ENCODE measurements around the gene CPEB1. TPM values are rescaled to one million over a fixed set of nuclear protein-coding genes. Genes with fewer than 3 reads are reported as not detected.

Gene CPEB1
- total RNA-seq, 1 donor from 2014 or later = 1.1 TPM

DNA sequence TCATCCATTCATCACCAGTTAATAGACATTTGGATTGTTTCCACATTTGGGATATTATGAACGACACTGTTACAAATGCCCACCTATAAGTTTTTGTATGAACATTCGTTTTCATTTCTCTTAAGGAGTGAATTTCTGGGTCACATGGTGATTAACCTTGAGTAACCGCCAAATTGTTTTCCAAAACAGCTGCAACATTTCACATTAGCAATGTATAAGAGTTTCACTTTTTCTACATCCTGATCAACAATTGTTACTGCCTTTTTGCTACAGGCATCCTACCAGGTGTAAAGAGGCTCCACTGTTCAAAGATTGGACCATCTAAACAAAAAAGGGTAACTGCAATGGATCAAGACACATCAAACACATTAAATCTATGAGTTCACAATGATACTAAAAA lies 52.0 kb downstream of the CPEB1 start:
- DNase-seq = no peak

DNA sequence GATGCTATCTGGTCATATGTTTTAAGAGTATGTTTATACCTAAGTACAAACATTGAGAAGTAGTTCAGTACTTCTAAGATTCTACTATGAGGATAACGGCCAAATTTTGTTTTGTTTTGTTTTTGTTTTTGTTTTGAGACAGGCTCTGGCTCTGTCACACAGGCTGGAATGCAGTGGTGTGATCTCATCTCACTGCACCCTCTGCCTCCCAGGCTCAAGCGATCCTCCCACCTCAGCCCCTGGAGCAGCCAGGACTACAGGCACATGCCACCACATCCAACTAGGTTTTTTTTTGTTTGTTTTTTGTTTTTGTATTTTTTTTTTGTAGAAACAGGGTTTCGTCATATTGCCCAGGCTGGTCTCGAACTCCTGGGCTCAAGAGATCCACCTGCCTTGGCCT lies 59.4 kb downstream of the CPEB1 start:
- DNase-seq = no peak

DNA sequence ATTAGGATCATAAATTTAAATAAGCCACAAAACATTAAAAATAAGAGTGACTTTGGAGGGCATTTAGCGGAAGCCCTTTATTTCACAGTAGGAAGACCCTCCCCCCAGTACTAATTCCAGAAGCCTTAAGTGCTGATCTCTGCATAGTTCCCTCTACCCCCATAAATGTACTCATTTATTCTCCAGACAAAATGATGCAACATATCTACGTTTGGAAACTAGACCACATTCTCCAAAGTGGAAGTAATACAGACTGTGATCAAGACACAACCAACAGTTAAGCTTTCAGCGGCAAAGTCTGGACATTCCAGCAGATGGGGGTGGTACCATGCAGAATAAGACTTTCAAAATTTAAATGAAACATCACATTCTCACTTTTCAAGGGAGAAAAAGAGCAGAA lies 62.1 kb downstream of the CPEB1 start:
- DNase-seq = no peak

DNA sequence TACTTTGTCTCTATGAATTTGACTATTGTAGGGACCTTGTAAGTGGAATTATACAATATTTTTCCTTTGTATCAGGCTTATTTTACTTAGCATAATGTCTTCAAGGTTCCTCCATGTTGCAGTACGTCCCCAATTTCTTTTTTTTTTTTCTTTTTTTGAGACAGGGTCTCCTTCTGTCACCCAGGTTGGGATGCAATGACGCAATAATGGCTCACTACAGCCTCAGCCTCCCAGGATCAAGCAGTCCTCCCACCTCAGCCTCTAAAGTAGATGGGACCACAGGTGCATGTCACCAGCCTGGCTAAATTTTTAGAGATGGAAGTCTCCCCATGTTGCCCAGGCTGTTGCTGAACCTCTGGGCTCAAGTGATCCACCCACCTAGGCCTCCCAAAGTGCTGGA lies 66.5 kb downstream of the CPEB1 start:
- no peak for DNase-seq

DNA sequence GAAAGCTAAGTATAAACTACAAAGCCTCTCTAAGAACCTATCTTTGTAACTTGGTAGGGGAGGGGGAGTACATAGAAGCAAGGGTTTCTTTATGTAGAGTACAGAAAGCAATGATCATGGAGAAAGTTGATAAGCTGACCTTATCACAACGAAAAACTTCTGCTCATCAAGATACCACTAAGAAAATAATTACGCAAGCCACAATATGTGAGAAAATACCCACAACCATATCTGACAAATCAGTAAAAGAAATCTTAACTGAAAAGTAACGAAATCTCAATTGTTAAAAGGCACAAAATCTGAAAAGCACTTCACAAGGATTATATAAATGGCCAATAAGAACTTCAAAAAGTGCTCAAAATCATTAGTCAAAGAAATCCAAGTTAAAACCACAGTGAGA lies 71.8 kb downstream of the CPEB1 start:
- DNase-seq = no peak

DNA sequence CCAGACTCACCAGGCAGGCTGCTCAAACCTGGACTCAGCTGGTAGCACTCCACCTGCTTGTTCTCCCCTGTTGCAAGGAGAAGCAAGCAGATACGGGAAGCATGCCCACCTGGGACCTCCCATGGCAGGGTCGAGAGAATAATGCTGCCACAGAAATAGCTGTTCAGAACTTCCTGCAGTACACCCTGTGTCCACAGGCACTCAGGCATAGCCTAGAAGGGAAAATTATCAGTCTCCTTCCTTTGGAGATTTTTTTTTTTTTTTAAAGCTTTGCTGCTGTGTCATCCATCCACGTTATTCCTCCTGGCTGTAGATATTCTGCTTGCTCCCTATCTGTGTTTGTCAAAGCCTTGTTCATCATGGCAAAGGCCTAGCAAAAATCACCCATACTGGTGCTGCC lies 74.2 kb downstream of the CPEB1 start:
- no peak for DNase-seq

DNA sequence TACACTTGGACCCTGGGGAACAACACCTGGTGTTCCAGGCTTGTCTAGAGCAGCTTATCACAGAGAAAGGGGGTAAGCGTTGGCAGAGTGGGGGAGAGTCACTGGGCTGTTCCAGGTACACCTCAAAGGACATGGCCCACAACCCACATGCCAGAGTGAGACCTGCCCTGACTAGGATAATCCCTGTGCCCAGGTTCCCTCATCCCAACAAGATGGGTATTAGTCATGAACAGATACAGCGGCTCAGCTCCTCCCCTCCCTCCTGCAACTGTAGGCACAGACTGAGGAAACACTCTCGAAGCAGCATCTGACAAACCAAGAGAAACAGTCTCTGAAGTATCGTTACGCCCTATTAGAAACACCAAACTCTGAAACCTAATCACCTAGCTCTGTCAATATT lies 74.9 kb downstream of the CPEB1 start:
- DNase-seq = no peak

DNA sequence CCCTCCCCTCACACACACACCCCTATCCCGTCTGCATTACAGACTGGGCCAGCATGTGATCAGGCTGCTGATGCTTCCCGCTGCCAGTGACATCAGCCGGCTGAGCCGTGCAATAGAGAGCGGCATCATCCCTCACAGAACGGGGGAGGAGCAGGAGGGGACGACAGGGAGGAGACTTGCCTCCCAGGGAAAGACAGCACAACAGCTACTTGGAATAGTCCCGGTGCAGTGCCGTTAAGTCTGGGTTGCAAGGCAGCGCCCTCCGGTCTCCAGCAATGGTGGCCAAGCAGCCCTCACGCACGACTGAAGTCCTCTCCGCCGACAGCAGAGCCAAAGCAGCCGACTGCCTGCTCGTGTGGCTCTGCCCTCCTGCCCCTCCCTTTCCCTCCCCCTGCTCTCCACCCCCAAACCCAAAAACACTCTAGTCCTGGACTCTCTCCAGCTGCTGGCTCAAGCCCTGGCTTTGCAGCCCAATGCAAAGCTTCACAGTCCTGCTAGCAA lies 75.4 kb downstream of the CPEB1 start:
- peak; percentile 83 for DNase-seq

DNA sequence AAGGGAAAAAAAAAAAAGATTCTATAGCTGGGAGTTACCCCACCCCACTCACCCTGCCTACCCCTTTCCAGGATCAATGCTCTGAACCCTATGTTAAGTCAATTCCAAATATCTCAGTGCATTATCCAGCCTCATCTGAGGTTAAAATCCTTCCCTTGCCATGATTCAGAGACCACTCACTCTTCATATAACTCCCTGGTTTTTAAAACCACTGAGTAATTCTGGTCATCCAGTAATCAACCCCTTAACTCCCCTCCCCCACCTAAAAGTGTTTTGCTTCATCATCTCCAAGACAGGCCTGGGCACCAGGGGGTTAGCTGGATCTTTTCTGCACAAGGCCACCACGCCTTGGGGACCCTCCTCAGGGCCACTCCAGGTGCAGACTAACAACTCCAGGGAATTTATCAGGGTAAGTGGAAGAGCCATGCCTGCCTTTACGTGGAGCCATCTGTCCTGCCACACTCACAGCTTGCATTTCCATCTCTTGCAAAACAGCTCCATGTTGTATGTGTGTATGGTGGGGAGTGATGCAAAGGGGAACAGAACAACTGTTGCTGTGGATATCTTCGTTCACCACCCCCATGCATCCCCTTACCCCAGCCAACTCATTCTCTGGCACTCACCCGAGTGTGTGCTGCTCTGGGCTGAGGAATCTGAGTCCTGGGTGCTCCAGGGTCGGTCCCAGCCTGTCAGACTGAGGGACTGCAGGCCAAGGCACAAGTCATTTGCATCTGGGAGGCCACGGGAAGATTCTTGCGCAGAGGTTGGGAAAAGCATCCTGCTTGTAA lies 76.2 kb downstream of the CPEB1 start:
- DNase-seq = no peak

DNA sequence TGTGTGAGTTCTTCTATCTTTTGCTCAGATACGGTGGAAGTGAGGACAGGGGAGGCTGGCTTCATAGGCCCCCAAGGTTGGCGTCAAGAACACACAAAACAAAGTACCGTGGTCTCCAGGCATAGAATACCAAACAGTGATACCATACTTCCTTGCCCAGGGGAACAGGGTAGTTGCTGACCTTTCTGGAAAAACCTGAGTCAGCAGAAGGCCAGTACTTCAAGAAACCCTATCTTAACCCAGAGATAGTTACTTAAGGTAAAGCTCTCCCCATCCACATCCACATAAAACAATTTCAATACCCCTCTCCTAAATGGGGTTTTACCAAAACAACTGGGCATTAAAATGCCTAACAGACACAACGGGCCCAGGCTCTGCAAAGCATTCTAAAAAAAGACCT lies 77.3 kb downstream of the CPEB1 start:
- DNase-seq = no peak

DNA sequence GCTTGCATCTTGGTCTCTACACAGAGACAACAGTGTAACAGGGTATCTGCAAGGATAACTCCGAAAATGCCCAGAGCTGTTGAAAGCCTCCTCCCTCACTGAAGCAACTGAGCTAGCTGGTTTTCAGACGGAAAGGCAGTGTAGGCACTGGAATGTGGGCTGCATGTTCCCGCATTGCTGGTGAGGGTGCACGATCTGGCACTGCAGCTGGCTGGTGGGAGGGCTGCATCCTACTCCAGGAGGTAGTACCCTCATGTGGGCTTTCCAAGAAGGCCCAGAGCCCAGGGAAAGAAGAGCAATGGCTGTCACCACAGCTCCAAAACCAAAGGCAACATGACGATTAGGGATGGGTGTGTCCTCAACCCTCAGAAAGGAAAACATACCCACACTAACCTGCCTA lies 78.2 kb downstream of the CPEB1 start:
- DNase-seq = no peak

DNA sequence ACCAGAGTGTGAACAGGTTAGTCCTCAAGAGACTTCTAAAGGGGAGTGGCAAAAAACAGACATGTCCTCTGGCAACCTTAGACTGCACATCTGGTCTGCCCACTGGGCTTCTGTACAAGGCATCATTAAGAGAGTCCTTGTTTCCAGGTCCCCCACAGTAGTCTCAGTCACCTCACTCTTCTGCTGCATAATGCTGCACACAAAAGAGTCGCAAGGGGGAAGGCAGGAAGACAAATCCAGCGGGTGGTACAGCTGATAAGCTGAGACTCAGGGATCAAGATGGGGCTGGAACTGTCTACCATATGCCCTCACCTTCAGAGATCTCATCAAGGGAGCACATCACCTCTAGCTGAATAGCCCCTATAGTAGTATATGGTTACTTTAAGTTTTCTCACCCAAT lies 79.5 kb downstream of the CPEB1 start:
- no peak for DNase-seq

DNA sequence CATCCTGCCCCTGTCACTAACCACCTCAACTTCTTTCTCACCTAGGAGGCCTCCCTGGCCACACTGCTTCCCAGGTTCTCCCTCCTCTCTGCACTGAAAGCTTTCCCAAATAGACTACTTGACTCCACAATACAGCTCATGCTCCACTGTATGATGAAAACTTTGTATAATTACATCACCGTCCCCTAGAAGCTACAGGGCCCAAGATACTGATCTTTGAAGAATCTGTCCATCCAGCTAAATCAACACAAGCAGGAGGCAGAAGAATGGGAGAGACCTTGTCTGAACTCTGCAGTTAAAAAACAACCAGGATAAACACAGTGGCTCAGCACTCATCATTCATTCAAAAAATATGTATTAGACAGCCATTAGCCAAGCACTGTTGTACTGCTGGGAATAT lies 80.5 kb downstream of the CPEB1 start:
- no peak for DNase-seq

DNA sequence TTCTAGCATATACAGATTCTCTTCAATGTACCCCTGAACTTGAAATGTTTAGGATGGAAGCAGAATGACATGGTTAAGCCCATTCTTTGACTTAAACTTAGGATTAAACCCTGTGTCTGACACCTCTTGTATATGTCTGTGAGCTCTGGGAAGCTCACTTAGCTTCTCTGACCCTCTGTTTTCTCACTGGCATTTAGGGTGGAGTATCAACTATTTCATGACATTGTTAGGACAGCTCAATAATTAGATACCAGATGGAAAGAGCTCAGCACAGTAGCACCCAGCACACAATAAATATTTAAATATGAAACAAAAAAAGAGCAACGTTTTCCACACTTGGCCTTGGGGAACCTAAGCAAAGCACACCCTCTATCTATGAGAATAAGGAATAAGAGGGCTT lies 88.7 kb downstream of the CPEB1 start:
- no peak for DNase-seq

DNA sequence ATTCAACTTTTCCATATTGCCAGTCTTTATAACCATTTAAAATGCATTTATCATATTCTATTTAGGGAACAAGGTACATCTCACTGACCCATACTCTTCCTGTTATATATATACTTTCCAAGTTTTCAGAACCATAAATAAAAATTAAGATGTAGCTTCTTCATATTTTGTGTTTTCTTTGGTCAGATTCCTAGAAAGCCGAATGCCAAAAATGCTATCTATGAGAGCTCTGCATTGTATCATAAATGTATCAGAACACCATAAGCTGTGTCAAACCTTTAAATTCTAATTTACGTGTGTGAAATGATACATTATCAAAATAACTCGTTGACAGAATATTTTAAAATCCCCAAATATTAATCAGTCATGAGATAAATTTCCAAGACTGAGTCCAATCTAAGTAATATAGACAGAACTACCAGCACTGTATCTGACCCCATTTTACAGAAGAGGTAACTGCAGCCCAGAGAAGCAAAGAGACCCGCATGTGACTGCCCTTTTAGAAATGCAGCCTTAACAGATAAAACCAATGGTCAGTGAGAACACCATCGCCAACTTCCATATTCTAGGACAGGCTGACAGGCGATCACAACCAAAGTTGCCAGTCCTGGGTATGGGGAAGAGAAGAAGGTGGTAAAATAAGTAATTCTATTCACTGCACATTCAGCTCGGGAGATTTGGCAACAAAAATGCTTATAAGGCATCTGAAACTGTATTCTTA lies 90.7 kb downstream of the CPEB1 start:
- DNase-seq = no peak

DNA sequence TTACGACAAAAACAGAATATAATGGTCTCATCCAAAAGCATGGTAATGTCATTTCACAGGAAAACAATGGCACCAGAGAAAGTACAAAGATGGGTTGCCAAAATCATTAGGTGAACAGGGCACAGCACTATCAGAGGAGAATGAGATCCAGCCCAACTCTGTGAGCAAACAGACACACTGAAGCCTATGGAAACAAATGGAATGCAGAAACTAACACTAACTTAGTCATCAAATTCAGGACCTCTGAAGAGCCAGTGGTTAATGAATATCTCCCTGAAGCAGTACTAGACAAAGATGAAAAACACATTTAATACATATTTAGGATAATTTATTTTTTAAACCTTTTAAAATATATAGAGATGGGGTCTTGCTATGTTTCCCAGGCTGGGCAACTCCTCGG lies 92.3 kb downstream of the CPEB1 start:
- no peak for DNase-seq

DNA sequence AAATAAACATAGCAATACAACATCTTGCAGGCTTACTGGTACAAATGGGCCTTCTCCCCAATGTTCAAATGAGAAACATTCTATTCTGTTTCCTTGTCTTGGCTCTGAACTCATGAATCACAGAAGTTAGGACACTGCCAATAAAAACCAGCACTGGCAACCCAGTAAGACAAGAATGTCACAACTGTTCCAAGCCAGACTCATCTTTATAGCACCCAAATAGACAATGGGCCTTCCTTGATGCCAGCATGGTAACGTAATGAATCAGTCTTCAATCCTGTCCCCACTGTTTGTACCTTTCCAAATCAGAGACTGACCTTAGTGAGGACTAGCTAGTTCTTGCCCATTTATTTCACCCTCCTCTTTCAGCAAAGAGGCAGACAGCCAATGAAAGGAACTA lies 92.8 kb downstream of the CPEB1 start:
- no peak for DNase-seq

DNA sequence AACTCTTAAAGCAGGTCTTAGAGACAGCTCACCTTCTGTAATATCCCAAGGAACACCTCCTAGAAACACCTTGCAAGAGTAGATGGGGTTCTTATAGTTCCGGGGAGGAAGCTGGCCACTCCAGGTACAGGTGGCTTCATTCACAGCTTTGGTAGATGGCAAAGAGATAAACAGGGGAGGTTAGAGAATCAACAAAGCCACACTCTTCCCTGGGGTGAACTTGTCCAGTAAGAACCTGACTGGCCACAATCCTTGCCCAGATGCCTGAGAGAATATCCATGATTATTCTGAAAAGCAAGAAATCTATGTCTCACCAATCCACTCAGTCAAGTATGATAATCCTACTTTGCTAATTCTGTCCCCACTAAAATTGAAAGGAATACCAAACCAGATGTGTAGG lies 93.3 kb downstream of the CPEB1 start:
- no peak for DNase-seq

DNA sequence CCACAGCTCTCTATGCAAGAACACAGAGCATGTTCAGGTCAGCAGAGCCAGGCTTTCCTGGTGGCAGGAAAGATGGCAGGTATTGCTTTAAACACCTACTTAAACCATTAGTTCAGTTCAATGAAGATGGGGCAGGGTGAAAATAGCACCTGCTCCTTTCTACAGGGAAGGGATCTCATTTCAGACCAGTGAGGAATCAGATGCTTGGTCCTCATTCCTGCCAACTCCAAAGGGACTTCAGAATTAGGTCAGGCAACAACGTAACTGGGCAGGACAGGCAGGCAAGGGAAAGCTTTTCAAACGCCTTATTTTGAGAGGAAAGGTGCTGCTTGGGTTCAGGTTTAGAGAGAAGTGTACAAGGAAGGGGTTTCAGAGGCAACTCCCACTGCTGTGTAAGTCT lies 94.3 kb downstream of the CPEB1 start:
- DNase-seq = no peak

DNA sequence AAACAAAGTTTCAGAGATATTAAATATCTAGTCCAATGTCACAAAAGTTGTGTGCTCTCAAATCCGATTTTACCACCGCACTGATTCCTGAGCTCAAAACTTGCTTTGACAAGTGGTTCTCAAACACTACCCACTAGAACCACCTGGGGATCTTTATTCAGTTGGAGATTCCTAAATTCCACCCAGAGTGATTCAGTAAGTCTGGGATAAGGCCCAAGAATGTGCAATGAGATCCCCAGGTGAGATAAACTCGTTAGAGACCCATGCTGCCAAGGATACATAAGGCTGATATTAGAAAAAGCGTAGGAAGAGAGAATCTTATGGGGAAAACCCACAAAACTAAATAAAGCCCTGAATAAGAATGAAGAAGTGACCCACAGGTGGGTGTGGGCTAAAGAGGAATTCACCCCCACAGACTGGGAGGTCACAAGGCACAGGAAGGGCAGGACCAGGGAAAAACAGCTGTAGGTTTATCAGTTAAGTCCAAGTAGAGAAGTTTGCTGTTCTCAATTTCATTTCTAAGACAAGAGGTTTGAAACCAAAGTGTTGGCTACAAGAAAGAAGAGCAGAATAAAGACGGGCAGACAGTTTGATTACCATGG lies 95.4 kb downstream of the CPEB1 start:
- no peak for DNase-seq

DNA sequence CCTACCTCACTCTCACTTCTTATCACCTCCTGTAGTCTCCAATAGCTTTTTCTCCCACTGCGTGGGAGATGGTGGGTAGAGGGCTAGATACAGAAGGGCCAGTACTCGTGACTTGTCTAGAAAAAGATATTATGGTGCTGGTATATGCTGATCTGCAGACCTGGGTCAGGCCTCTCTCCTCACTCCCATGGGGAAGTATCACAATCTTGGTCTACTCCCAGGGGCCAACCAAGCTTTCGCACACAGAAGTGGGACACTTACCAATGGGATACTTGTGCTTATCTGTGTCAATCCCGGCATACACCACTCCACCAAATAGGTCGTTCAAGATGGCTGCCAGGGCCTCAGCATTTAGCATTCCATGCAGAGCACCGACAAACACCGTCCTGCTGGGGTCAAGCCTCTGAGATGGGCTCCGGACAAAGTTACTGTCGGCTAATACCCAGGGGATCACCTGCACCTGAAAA lies 97.9 kb downstream of the CPEB1 start:
- DNase-seq = no peak

DNA sequence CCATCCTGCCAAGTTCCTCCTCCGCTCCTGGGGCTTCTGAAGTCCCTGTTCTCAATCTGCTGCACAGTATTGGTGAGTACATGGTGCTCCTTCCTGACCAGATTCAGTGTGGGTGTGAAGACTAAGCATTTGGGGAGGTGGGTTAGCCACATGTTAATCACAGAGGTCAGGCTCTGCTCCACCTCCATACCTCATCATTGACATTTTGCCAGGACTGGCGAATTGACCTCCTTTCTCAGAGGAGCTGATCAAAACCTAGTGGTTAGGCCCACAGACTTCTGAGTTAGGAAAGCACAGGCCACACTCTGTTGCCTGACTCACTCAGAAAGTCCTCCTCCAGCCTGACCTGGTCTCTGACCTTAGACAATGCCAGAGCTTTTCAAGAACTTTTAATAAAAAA lies 98.5 kb downstream of the CPEB1 start:
- DNase-seq = no peak

DNA sequence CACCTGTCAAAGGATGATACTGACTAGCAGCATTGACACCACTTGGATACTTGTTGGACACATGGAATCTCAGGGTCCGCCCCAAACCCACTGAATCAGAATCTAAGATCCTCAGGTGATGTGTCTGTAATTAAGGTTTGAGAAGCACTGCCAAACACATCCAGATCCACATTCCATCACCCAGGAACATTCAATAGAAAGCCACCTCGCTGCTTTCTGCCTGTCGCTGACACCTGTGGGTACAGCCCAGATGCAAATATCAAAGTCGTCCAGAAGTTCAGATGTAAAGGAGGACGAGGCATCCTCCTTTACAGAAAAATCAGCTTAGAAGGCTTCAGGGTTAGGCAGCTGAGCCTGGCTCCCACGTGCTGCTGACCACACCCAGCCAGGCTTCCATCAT lies 101.7 kb downstream of the CPEB1 start:
- DNase-seq = no peak

Data from tongue (tissue), 2 donors.